K562 (cell line): ENCODE measurements around the gene RHOC. TPM values are rescaled to one million over a fixed set of nuclear protein-coding genes. Genes with fewer than 3 reads are reported as not detected.
A peak's percentile ranks its signal among the peaks of the same experiment; 100 is the strongest.

Experiments
- CHCHD3 ChIP-seq: fragments of 250-450 bp; sonication (Bioruptor Pico); IDR thresholded peaks from 2 replicates; pipeline ENCODE4 v2.1.2; 2022; ENCODE audit warnings: mild to moderate bottlenecking
- CHD1 ChIP-seq: fragments of 200-600 bp; sonication (generic); IDR thresholded peaks from one replicate; pipeline ENCODE4 v1.6.1; 2012; ENCODE audit warnings: mild to moderate bottlenecking, moderate library complexity, low read length, inconsistent platforms
- GTF2E2 ChIP-seq: fragments of 200-800 bp; sonication (Bioruptor generic); IDR thresholded peaks from 2 replicates; pipeline ENCODE4 v1.6.1; 2016; ENCODE audit warnings: missing genetic modification characterization, missing compliant biosample characterization
- MTF1 ChIP-seq: fragments of 250-450 bp; sonication (Bioruptor Pico); IDR thresholded peaks from 2 replicates; pipeline ENCODE4 v1.9.0; 2021; ENCODE audit warnings: moderate library complexity, mild to moderate bottlenecking, inconsistent platforms, borderline replicate concordance
- SRSF1 ChIP-seq: fragments of 200-400 bp; formaldehyde crosslinking; IDR thresholded peaks from 2 replicates; pipeline ENCODE4 v1.6.1; 2017; ENCODE audit warnings: mild to moderate bottlenecking, low read depth, low read length, moderate library complexity
- polyA plus RNA-seq, 8 experiments: library from polyadenylated mRNA; depleted of rRNA in 4 of 8; stranded (reverse) in 5 of 8; unstranded in 3 of 8; fragments of >200 nt; fragmentation: Nextera tagmentation in 2 of 8; fragmentation: Illumina TruSeq in 1 of 8; extraction: Ambion mirVana in 2 of 8; extraction: Trizol in 1 of 8; gene quantifications; 2 replicates each; pipeline versions ENCODE4 v1.2.1 to v1.2.3, GENCODE V29; 2011 to 2014; ENCODE audit warnings: inconsistent platforms in 1 of 8, missing spikeins in 1 of 8
- total RNA-seq, 7 experiments: library from RNA; depleted of rRNA in 6 of 7; stranded (reverse); fragments of >200 nt in 6 of 7; fragmentation: Illumina TruSeq in 2 of 7; extraction: Trizol in 2 of 7; gene quantifications; 2 replicates each; pipeline versions ENCODE4 v1.2.1 to v1.2.3, GENCODE V29; 2011 to 2021; ENCODE audit warnings: low replicate concordance in 1 of 7
- TF ChIP-seq, protein P1 (sequence below): fragments of 200-800 bp; sonication (Bioruptor generic); IDR thresholded peaks from 2 replicates; pipeline ENCODE4 v1.6.1; 2016; ENCODE audit warnings: missing genetic modification characterization, missing compliant biosample characterization
- TF ChIP-seq, protein P2 (sequence below): fragments of 450-650 bp; IDR thresholded peaks from 2 replicates; pipeline ENCODE4 v1.6.1; 2018; ENCODE audit not compliant: partially characterized antibody
- TF ChIP-seq, protein P3 (sequence below): fragments of 450-650 bp; IDR thresholded peaks from 2 replicates; pipeline ENCODE4 v1.7.1; 2018; ENCODE audit warnings: mild to moderate bottlenecking, low read depth; ENCODE audit not compliant: partially characterized antibody
- TF ChIP-seq, protein P4 (sequence below), 2 experiments: fragments of 200-800 bp in 1 of 2; sonication (Bioruptor generic) in 1 of 2; sonication (generic) in 1 of 2; formaldehyde crosslinking in 1 of 2; IDR thresholded peaks in 1 of 2; conservative IDR thresholded peaks in 1 of 2; 2 replicates each; pipeline versions ENCODE4 v1.5.0 to v1.6.1; 2016 to 2020; ENCODE audit warnings: missing compliant biosample characterization in 1 of 2, missing genetic modification characterization in 1 of 2, missing genetic modification reagents in 1 of 2

RHOC gene
- total and polyA plus RNA-seq, 9 of the 15 experiments (the other 6 are each of a cell fraction or from before 2014, with no cell fraction given), result 35.2 to 364 (median 204) TPM

DNA sequence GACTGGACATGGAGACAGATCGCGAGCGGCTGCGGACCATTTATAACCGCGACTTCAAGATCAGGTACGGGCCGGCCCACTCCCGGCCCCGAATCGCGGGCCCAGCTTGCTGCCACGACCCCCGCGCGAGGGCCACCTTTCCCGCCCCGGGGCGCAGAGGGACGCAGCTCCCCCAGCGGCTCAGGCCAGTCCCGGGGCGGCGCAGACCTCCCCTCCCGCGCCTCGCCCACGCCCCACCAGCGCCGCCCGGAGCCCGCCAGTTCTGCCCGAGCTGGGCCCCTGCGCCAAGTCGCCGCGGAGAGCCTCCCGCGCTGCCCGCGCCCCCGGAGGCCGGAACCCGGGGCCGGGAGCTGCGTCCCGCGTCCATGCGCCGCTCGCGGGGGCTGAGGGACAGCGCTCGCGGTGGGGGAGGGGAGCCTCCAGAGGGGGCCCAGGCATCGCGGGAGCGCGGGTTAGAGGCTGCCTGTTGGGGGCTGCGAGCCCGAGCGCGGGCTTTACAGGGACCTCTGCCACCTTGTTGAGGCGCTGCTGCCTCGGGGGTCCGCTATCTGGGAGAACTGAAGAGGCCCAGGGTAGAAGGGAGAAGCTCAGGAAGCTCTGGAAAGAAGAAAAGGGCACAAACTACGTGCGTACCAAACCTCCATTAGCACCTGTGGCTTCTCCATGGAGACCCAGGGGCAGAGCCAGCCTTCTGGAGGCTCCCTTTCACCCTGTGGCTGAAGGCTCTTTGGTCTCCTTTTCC, 31.8 kb downstream of the RHOC start (continued):
- TF ChIP-seq, protein P1, sequence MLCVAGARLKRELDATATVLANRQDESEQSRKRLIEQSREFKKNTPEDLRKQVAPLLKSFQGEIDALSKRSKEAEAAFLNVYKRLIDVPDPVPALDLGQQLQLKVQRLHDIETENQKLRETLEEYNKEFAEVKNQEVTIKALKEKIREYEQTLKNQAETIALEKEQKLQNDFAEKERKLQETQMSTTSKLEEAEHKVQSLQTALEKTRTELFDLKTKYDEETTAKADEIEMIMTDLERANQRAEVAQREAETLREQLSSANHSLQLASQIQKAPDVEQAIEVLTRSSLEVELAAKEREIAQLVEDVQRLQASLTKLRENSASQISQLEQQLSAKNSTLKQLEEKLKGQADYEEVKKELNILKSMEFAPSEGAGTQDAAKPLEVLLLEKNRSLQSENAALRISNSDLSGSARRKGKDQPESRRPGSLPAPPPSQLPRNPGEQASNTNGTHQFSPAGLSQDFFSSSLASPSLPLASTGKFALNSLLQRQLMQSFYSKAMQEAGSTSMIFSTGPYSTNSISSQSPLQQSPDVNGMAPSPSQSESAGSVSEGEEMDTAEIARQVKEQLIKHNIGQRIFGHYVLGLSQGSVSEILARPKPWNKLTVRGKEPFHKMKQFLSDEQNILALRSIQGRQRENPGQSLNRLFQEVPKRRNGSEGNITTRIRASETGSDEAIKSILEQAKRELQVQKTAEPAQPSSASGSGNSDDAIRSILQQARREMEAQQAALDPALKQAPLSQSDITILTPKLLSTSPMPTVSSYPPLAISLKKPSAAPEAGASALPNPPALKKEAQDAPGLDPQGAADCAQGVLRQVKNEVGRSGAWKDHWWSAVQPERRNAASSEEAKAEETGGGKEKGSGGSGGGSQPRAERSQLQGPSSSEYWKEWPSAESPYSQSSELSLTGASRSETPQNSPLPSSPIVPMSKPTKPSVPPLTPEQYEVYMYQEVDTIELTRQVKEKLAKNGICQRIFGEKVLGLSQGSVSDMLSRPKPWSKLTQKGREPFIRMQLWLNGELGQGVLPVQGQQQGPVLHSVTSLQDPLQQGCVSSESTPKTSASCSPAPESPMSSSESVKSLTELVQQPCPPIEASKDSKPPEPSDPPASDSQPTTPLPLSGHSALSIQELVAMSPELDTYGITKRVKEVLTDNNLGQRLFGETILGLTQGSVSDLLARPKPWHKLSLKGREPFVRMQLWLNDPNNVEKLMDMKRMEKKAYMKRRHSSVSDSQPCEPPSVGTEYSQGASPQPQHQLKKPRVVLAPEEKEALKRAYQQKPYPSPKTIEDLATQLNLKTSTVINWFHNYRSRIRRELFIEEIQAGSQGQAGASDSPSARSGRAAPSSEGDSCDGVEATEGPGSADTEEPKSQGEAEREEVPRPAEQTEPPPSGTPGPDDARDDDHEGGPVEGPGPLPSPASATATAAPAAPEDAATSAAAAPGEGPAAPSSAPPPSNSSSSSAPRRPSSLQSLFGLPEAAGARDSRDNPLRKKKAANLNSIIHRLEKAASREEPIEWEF (CRISPR knock-in tag), result no peak
- TF ChIP-seq, protein P2, sequence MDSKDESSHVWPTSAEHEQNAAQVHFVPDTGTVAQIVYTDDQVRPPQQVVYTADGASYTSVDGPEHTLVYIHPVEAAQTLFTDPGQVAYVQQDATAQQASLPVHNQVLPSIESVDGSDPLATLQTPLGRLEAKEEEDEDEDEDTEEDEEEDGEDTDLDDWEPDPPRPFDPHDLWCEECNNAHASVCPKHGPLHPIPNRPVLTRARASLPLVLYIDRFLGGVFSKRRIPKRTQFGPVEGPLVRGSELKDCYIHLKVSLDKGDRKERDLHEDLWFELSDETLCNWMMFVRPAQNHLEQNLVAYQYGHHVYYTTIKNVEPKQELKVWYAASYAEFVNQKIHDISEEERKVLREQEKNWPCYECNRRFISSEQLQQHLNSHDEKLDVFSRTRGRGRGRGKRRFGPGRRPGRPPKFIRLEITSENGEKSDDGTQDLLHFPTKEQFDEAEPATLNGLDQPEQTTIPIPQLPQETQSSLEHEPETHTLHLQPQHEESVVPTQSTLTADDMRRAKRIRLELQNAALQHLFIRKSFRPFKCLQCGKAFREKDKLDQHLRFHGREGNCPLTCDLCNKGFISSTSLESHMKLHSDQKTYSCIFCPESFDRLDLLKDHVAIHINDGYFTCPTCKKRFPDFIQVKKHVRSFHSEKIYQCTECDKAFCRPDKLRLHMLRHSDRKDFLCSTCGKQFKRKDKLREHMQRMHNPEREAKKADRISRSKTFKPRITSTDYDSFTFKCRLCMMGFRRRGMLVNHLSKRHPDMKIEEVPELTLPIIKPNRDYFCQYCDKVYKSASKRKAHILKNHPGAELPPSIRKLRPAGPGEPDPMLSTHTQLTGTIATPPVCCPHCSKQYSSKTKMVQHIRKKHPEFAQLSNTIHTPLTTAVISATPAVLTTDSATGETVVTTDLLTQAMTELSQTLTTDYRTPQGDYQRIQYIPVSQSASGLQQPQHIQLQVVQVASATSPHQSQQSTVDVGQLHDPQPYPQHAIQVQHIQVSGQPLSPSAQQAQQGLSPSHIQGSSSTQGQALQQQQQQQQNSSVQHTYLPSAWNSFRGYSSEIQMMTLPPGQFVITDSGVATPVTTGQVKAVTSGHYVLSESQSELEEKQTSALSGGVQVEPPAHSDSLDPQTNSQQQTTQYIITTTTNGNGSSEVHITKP, result no peak
- TF ChIP-seq, protein P3, sequence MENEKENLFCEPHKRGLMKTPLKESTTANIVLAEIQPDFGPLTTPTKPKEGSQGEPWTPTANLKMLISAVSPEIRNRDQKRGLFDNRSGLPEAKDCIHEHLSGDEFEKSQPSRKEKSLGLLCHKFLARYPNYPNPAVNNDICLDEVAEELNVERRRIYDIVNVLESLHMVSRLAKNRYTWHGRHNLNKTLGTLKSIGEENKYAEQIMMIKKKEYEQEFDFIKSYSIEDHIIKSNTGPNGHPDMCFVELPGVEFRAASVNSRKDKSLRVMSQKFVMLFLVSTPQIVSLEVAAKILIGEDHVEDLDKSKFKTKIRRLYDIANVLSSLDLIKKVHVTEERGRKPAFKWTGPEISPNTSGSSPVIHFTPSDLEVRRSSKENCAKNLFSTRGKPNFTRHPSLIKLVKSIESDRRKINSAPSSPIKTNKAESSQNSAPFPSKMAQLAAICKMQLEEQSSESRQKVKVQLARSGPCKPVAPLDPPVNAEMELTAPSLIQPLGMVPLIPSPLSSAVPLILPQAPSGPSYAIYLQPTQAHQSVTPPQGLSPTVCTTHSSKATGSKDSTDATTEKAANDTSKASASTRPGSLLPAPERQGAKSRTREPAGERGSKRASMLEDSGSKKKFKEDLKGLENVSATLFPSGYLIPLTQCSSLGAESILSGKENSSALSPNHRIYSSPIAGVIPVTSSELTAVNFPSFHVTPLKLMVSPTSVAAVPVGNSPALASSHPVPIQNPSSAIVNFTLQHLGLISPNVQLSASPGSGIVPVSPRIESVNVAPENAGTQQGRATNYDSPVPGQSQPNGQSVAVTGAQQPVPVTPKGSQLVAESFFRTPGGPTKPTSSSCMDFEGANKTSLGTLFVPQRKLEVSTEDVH, result no peak
- TF ChIP-seq SRSF1 (0 out of 2 replicates have a peak, but pooled peaks have one; percentile 26), MTF1 (CRISPR knock-in tag) (no peak), CHD1 (no peak), GTF2E2 (tag) (peak; percentile 49; the same call in 1 of the 2 replicates), CHCHD3 (CRISPR knock-in tag) (no peak)
- TF ChIP-seq, protein P4, sequence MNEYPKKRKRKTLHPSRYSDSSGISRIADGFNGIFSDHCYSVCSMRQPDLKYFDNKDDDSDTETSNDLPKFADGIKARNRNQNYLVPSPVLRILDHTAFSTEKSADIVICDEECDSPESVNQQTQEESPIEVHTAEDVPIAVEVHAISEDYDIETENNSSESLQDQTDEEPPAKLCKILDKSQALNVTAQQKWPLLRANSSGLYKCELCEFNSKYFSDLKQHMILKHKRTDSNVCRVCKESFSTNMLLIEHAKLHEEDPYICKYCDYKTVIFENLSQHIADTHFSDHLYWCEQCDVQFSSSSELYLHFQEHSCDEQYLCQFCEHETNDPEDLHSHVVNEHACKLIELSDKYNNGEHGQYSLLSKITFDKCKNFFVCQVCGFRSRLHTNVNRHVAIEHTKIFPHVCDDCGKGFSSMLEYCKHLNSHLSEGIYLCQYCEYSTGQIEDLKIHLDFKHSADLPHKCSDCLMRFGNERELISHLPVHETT (CRISPR knock-in tag; conservative IDR thresholded peaks at IDR 0.05 in 1 of 2, IDR thresholded peaks at IDR 0.05 in 1 of 2), result peak in 1 of 2 experiments; percentile 31; a peak in 1 of 4 replicates
